Frontal cortex (tissue), 4 donors: ENCODE data around the gene RPL27. TPM values are rescaled to one million over a fixed set of nuclear protein-coding genes. Genes with fewer than 3 reads are reported as not detected.

ENCODE experiments used
- DNase-seq, 2 donors: peaks; one replicate each; pipeline ENCODE4 v3.0.0; 2012; ENCODE audit warnings: low spot score in 2 of 2
- FAIRE-seq: peaks from 2 replicates; lab custom pipeline; 2012; peaks lifted over from hg19 to GRCh38; lab: Jason Lieb, UNC
- total RNA-seq: library from RNA; depleted of rRNA; stranded (reverse); fragments of >200 nt; gene quantifications from one replicate; pipeline ENCODE4 v1.2.3, GENCODE V29; 2014
- donor health status: control.
- donor health status: control.
- donor health status: control.

RPL27 gene
- total RNA-seq, 1 donor from 2014 or later, result 1,220 TPM

GRCh38 chr17:43019418-43019817 lies 21.2 kb downstream of the RPL27 start:
- FAIRE-seq (no peak), DNase-seq (no peak)

- no peak for FAIRE-seq
These were observed 21.9 kb downstream of the RPL27 start for GRCh38 chr17:43020030-43020621.

GRCh38 chr17:43020789-43021740 lies 22.8 kb downstream of the RPL27 start:
- FAIRE-seq (no peak), DNase-seq (peak; percentile 64 to 68)

More at GRCh38 chr17:43020030-43020621, 21.9 kb downstream of the RPL27 start:
- no peak for DNase-seq

- FAIRE-seq (no peak), DNase-seq (peak; percentile 85 to 87)
These were observed 23.7 kb downstream of the RPL27 start, which contains the start of gene VAT1 for GRCh38 chr17:43021741-43022512. VAT1 (minus strand) TSS chr17:43022385; CDS start chr17:43022322, 63 bp downstream.

- FAIRE-seq, result no peak
These were observed 26.4 kb downstream of the RPL27 start, which contains the start of gene RND2 for GRCh38 chr17:43024407-43025289. RND2 (plus strand) TSS chr17:43025231; CDS start chr17:43025348, 117 bp downstream.

GRCh38 chr17:43025290-43025657 lies 27.1 kb downstream of the RPL27 start:
- DNase-seq (no peak), FAIRE-seq (no peak)

More at GRCh38 chr17:43024407-43025289, 26.4 kb downstream of the RPL27 start, which contains the start of gene RND2:
- DNase-seq, result peak; percentile 92 to 93

- no peak for FAIRE-seq
- DNase-seq, result no peak
These were observed 27.7 kb downstream of the RPL27 start for GRCh38 chr17:43025766-43026537.

GRCh38 chr17:43026595-43026994 lies 28.4 kb downstream of the RPL27 start:
- no peak for DNase-seq
- no peak for FAIRE-seq

- no peak for DNase-seq
- no peak for FAIRE-seq
These were observed 29.1 kb downstream of the RPL27 start for GRCh38 chr17:43027091-43028032.

GRCh38 chr17:43028221-43028861 lies 30.1 kb downstream of the RPL27 start:
- DNase-seq (no peak), FAIRE-seq (no peak)

GRCh38 chr17:43030137-43030767 lies 32.0 kb downstream of the RPL27 start:
- no peak for FAIRE-seq

GRCh38 chr17:43031666-43032065 lies 33.4 kb downstream of the RPL27 start:
- DNase-seq (no peak), FAIRE-seq (no peak)

More at GRCh38 chr17:43030137-43030767, 32.0 kb downstream of the RPL27 start:
- DNase-seq, result peak in 1 of 2 donors; percentile 35

- DNase-seq (no peak), FAIRE-seq (no peak)
These were observed 36.0 kb downstream of the RPL27 start for GRCh38 chr17:43033948-43034881.

GRCh38 chr17:43034894-43035293 lies 36.7 kb downstream of the RPL27 start:
- FAIRE-seq, result no peak
- no peak for DNase-seq

GRCh38 chr17:43039646-43040045 lies 41.4 kb downstream of the RPL27 start:
- FAIRE-seq (no peak), DNase-seq (no peak)
